ENCODE data around the gene TBC1D22A. TPM values are rescaled to one million over a fixed set of nuclear protein-coding genes. Genes with fewer than 3 reads are reported as not detected.

TBC1D22A gene
- total and polyA plus RNA-seq, 11 donors = 9.4 to 30.7 (median 18.6) TPM

DNA sequence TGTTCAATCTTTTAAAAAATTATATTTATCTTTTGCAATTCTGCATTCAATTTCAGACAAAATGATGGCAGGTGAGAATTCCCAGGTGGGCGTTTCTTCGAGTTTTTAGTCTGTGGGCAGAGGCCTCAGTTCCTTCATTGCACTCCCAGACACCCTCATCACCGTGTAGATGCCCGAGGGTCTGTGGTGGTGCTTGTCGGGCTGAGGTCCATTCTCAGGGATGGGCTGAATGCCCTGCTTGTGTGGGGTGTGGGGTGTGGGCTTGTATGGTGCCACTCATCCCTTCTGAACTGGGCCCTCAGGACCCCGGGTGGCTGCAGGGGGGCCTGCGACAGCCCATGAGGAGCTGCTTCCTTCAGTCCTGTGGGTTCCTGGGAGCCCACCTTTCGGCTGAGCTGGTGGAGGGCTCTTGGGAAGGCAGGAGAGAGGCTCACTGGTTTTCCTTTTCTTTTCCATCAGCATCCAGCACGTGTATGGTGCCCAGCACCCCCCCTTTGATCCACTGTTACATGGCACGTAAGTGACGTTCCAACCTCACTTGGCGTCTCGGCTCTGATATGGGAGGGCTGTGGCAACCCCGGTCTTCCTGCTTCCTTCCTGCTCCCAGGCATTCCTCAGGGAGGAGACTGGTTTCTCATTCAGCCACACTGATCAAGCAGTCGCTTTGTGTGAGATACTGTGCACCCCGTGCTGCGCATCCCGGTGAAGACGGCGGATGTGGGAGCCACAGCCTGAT, 29.8 kb downstream of the TBC1D22A start:
- H3K36me3 ChIP-seq = peaks cover 0 to 41% (median 28%) of the 10 kb centered on the region in 9 donors
- intact Hi-C loops (cut with DNase I) = loop anchor here in 1 of 10 donors (10.0 kb wide), 1 partner anchor 1703 kb away; no protein-coding TSS in a partner anchor
- peak overlapping the region in 3 of 12 donors; percentile 12 to 89 (median 46) for H3K27ac ChIP-seq
- no peak overlapping the region for H3K4me3 ChIP-seq
- peak in 2 of 4 donors; percentile 14 to 24 for ATAC-seq
- DNase-seq = no peak
- WGBS, 4 donors = 70 to 88% (median 79%) methylated on average over 17 to 20 of the region's 20 CpGs
- no peaks in the 10 kb centered on the region for H3K27me3 ChIP-seq
- H3K9me3 ChIP-seq = no peaks in the 10 kb centered on the region
- TF ChIP-seq POLR2A (IDR thresholded peaks at IDR 0.05) = no peak
- TF ChIP-seq, protein P1, sequence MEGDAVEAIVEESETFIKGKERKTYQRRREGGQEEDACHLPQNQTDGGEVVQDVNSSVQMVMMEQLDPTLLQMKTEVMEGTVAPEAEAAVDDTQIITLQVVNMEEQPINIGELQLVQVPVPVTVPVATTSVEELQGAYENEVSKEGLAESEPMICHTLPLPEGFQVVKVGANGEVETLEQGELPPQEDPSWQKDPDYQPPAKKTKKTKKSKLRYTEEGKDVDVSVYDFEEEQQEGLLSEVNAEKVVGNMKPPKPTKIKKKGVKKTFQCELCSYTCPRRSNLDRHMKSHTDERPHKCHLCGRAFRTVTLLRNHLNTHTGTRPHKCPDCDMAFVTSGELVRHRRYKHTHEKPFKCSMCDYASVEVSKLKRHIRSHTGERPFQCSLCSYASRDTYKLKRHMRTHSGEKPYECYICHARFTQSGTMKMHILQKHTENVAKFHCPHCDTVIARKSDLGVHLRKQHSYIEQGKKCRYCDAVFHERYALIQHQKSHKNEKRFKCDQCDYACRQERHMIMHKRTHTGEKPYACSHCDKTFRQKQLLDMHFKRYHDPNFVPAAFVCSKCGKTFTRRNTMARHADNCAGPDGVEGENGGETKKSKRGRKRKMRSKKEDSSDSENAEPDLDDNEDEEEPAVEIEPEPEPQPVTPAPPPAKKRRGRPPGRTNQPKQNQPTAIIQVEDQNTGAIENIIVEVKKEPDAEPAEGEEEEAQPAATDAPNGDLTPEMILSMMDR (IDR thresholded peaks at IDR 0.05) = no peak
- peaks cover 0 to 53% (median 29%) of the 10 kb centered on the region in 12 donors for H3K4me1 ChIP-seq

- Histone ChIP-seq H3K9me3 (no peaks in the 10 kb centered on the region), H3K27me3 (no peaks in the 10 kb centered on the region), H3K4me3 (no peak overlapping the region), H3K36me3 (peaks cover 0 to 47% (median 34%) of the 10 kb centered on the region in 9 donors), H3K27ac (peak overlapping the region in 1 of 12 donors; percentile 89), H3K4me1 (peaks cover 0 to 53% (median 29%) of the 10 kb centered on the region in 12 donors)
- TF ChIP-seq, protein P1 (IDR thresholded peaks at IDR 0.05) = no peak
- ATAC-seq (peak in 2 of 4 donors; percentile 6 to 23), DNase-seq (no peak)
- intact Hi-C loops (cut with DNase I) = loop anchor here in 1 of 10 donors (10.0 kb wide), 1 partner anchor 1702 kb away; no protein-coding TSS in a partner anchor
- 71 to 88% (median 79%) methylated on average over 6 to 8 of the region's 8 CpGs for WGBS, 4 donors
Observed at GRCh38 chr22:46792841-46793261, 30.4 kb downstream of the TBC1D22A start.

- intact Hi-C loops (cut with DNase I) = loop anchor here in 1 of 10 donors (10.0 kb wide), 1 partner anchor 1701 kb away; no protein-coding TSS in a partner anchor
- H3K36me3 ChIP-seq = peaks cover 0 to 51% (median 41%) of the 10 kb centered on the region in 9 donors
- no peak for ATAC-seq
- WGBS, 4 donors = 94 to 97% (median 96%) methylated on average over 19 to 23 of the region's 23 CpGs
- peak overlapping the region in 1 of 12 donors; percentile 89 for H3K27ac ChIP-seq
- H3K27me3 ChIP-seq = no peaks in the 10 kb centered on the region
- TF ChIP-seq POLR2A (IDR thresholded peaks at IDR 0.05) = no peak
- TF ChIP-seq, protein P1 (IDR thresholded peaks at IDR 0.05) = no peak
- DNase-seq = peak in 1 of 5 donors; percentile 4
- H3K4me1 ChIP-seq = peaks cover 0 to 49% (median 30%) of the 10 kb centered on the region in 12 donors
- no peaks in the 10 kb centered on the region for H3K9me3 ChIP-seq
- H3K4me3 ChIP-seq = no peak overlapping the region
Observed at GRCh38 chr22:46793497-46793896, 31.0 kb downstream of the TBC1D22A start.

DNA sequence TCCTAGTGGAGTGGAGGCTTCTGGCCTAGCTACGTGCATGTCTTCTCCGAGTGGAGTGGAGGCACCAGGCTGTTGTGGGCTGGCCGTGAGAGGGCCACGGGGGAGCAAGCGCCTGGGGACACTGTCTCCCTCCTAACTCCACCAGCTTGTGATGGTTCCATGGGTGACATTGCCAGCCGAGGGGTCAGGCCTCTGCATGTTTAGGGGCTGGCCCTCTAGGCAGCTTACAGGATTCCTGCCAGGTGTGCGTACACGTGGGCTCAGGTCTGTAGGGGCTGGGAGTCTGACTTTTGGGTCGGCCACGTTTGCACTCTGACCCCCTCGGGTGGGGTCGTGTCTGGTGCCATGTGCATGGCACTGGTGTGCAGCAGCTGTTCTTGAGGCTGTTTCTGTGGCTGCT, 31.6 kb downstream of the TBC1D22A start:
- no peaks in the 10 kb centered on the region for H3K9me3 ChIP-seq
- H3K4me1 ChIP-seq = peaks cover 0 to 49% (median 34%) of the 10 kb centered on the region in 12 donors
- ATAC-seq (no peak), DNase-seq (no peak)
- no peak overlapping the region for H3K4me3 ChIP-seq
- no peak overlapping the region for H3K27ac ChIP-seq
- no peak for TF ChIP-seq POLR2A (IDR thresholded peaks at IDR 0.05)
- TF ChIP-seq, protein P1 (IDR thresholded peaks at IDR 0.05) = no peak
- WGBS, 4 donors = 95 to 97% (median 96%) methylated on average over 6 to 12 of the region's 12 CpGs
- peaks cover 0 to 55% (median 41%) of the 10 kb centered on the region in 9 donors for H3K36me3 ChIP-seq
- H3K27me3 ChIP-seq = no peaks in the 10 kb centered on the region
- intact Hi-C loops (cut with DNase I) = loop anchor here in 1 of 10 donors (10.0 kb wide), 1 partner anchor 1701 kb away; no protein-coding TSS in a partner anchor

Data from heart left ventricle (tissue), 16 donors.